Mucosa of descending colon (tissue), 3 donors: ENCODE measurements around the gene TCEAL5. TPM values are rescaled to one million over a fixed set of nuclear protein-coding genes. Genes with fewer than 3 reads are reported as not detected.

Experiments
- ATAC-seq: fragments of 200-7000 bp; cut with Tn5 transposase; one replicate; pipeline ENCODE4 v1.9.1; 2020; ENCODE audit warnings: mild to moderate bottlenecking, moderate library complexity
- DNase-seq, 3 donors: peaks; one replicate each; pipeline ENCODE4 v3.0.0-alpha.2; 2020
- H3K36me3 ChIP-seq: fragments of 200-600 bp; one replicate; pipeline ENCODE4 v1.8.0; 2021; ENCODE audit warnings: low read depth, mild to moderate bottlenecking
- H3K4me1 ChIP-seq: fragments of 200-600 bp; one replicate; pipeline ENCODE4 v1.8.0; 2021; ENCODE audit warnings: low read depth, mild to moderate bottlenecking
- H3K4me3 ChIP-seq: fragments of 200-600 bp; one replicate; pipeline ENCODE4 v1.8.0; 2021; ENCODE audit warnings: mild to moderate bottlenecking
- H3K9me3 ChIP-seq: fragments of 200-600 bp; one replicate; pipeline ENCODE4 v1.8.0; 2021; ENCODE audit warnings: mild to moderate bottlenecking
- intact Hi-C, 2 donors: fragments of 100-400 bp; cut with DNase I in 1 of 2; cut with micrococcal nuclease in 1 of 2; formaldehyde crosslinking; loops; one replicate each; pipeline versions ENCODE4 v1.11.0 to v1.11.1; 2022; cut with DNase I, micrococcal nuclease
- total RNA-seq, 3 donors: library from RNA; stranded (reverse); fragmentation: NEBNext Ultra II Directional in 2 of 3; extraction: Animal tissue kit (Norgen Biotek cat#: 25700) in 2 of 3; gene quantifications; one replicate each; pipeline versions ENCODE4 v1.2.1 to v1.2.4, GENCODE V29; 2021 to 2023
- TF ChIP-seq, protein P1 (sequence below): fragments of 200-600 bp; IDR thresholded peaks from one replicate; pipeline ENCODE4 v1.8.0; 2022; ENCODE audit warnings: antibody characterized with exemption, mild to moderate bottlenecking
- donor health status: DM: no; HTN: no; CAD: no; lungs with moderate emphysema.
- donor health status: DM: no; HTN: no; CAD: no.
- donor health status: DM: no; HTN: yes; CAD: no.

The TCEAL5 gene
- total RNA-seq, 3 donors from 2014 or later = 0.92 TPM; not detected in 2

- Histone ChIP-seq H3K9me3 (no peaks in the 10 kb centered on the region), H3K36me3 (no peaks in the 10 kb centered on the region), H3K4me3 (no peak overlapping the region), H3K4me1 (no peaks in the 10 kb centered on the region)
- intact Hi-C loops = no loop called here
- ATAC-seq (no peak), DNase-seq (no peak)
- TF ChIP-seq, protein P1, sequence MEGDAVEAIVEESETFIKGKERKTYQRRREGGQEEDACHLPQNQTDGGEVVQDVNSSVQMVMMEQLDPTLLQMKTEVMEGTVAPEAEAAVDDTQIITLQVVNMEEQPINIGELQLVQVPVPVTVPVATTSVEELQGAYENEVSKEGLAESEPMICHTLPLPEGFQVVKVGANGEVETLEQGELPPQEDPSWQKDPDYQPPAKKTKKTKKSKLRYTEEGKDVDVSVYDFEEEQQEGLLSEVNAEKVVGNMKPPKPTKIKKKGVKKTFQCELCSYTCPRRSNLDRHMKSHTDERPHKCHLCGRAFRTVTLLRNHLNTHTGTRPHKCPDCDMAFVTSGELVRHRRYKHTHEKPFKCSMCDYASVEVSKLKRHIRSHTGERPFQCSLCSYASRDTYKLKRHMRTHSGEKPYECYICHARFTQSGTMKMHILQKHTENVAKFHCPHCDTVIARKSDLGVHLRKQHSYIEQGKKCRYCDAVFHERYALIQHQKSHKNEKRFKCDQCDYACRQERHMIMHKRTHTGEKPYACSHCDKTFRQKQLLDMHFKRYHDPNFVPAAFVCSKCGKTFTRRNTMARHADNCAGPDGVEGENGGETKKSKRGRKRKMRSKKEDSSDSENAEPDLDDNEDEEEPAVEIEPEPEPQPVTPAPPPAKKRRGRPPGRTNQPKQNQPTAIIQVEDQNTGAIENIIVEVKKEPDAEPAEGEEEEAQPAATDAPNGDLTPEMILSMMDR = no peak
These were observed 19.9 kb downstream of the TCEAL5 start for GRCh38 chrX:103256651-103257050.

DNA sequence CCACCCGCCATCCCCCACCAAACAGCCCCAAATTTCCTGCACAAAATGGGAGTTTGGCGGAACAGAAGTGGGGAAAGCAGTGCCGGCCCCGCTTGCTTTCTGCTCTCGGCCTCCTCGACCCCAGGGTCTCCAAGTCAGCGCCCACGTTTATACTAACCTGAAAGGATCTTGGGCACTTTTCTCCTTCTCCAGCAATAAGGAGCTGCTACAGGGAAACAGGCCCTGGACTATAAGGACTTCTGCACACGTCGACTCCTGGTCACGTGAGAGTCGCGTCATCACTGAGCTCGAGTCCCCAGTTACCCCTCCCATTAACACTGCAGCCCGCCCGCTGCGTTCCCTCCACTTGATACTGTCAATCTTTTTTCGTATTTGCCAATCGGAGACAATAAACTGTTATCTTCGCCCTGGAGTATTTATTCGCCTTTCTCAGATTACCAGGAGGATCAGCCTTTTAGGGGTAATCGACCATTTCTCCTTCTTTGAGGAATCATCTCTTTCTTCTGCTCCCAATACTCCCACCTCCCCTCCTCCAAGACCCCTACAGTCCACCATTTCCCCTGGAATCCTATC is 21.5 kb downstream of the TCEAL5 start, which contains the start of gene TCEAL8:
TSS of gene TCEAL8 (minus strand) at position 235 of the 573 bp plus-strand sequence. CDS start 1,176 bp downstream, outside the sequence.
- Histone ChIP-seq H3K36me3 (no peaks in the 10 kb centered on the region), H3K9me3 (no peaks in the 10 kb centered on the region), H3K4me1 (no peaks in the 10 kb centered on the region), H3K4me3 (peak within 1 kb of the TSS; percentile 26)
- peak; percentile 93 for ATAC-seq
- peak; percentile 77 to 89 (median 88) for DNase-seq
- intact Hi-C loops = no loop called here
- TF ChIP-seq, protein P1 = no peak

DNA sequence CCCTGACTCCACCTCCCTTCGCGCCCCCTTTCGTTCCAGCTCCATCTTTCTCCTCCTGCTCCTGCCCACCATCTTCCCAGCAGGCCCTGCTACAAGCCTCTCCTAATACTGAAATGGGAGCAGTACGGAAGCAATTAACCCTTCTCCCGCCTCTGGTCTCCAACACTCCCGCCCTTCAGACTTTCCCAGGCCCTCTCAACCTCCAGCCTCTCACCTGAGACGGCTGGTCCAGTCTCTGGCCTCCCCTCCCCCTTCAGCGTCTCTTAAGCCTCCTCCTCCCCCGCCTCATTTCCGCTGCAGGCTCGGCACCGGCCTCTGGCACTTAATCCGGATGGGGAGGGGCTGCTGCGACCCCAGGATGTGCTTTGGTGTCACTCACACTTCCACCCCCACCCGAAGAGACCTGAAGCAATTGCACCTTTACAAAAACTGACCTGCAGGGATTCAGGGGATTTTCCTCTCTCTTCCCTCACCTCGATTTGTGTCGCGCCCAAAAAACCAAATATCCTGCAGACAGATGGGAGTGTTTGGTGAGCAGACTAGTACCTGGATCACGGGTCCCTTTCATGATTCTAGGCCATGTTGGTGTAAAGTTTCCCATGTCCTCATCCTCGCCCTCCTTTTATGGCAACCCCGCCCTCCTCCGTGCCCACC is 22.3 kb downstream of the TCEAL5 start:
- H3K4me1 ChIP-seq = no peaks in the 10 kb centered on the region
- DNase-seq (peak; percentile 63 to 71 (median 65)), ATAC-seq (peak; percentile 70)
- H3K9me3 ChIP-seq = no peaks in the 10 kb centered on the region
- H3K4me3 ChIP-seq = peak overlapping the region; percentile 26
- TF ChIP-seq, protein P1 = no peak
- intact Hi-C loops = no loop called here
- H3K36me3 ChIP-seq = no peaks in the 10 kb centered on the region

DNA sequence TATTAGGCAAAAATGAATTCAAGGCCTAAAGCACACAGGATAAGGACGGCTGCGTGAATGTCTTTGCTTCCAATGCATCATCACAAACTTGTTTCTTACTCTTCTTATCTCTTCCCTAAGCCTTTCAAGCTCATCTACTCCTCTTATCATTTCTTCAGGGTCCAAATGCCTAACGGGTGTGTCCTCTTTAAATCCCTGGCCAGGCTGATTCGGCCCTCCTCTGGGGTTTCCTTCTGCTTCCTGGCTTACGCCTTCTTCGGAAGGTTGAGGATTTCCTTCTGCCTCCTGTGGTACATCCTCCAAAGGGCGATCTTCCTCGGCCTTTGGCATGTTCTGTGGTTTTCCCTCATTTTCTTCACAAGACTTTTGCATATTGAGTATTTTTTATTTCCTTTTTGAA is 22.9 kb downstream of the TCEAL5 start:
- Histone ChIP-seq H3K4me3 (no peak overlapping the region), H3K9me3 (no peaks in the 10 kb centered on the region), H3K4me1 (no peaks in the 10 kb centered on the region), H3K36me3 (no peaks in the 10 kb centered on the region)
- ATAC-seq (no peak), DNase-seq (peak in 1 of 3 donors; percentile 27)
- TF ChIP-seq, protein P1 = no peak
- intact Hi-C loops = no loop called here

DNA sequence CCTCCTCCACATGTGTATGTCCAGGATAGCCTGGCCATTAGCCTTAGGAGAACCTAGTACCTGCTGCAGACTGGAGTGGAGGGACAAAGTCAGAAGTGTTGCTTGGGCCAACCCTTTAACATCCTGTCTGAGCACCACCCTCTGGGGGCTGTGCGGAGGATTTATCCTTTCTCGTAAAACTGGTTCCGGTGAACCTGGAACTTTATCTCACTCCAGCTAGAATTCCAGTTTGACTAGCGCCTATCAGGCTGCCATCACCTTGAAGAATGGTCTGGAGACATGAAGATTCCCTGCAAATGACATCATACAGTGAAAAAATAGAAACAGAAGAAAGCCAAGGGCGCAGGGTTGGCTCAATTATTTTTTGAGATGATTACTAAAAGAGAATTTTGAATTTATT is 25.6 kb downstream of the TCEAL5 start:
- Histone ChIP-seq H3K36me3 (no peaks in the 10 kb centered on the region), H3K4me3 (no peak overlapping the region), H3K4me1 (no peaks in the 10 kb centered on the region), H3K9me3 (no peaks in the 10 kb centered on the region)
- no peak for DNase-seq
- no peak for ATAC-seq
- TF ChIP-seq, protein P1 = no peak
- intact Hi-C loops = no loop called here
